Type B pancreatic cell (in vitro differentiated cells): ENCODE results near the gene C3orf52. TPM values are rescaled to one million over a fixed set of nuclear protein-coding genes. Genes with fewer than 3 reads are reported as not detected.
"Not testable (repeated sequence)": the region's sequence is repeated elsewhere in the genome, so short reads cannot be mapped to it uniquely, and the experiment has no call there.

ENCODE experiments used
- DNase-seq: peaks from one replicate; pipeline ENCODE4 v3.0.0; 2021; ENCODE audit warnings: mixed read lengths; ENCODE audit not compliant: unreplicated experiment; ENCODE audit errors: extremely low spot score
- H3K27ac Mint-ChIP-seq: 2 replicates; pipeline ENCODE4 v1.8.0; 2021; ENCODE audit warnings: mild to moderate bottlenecking, mixed read lengths
- H3K27me3 Mint-ChIP-seq: 2 replicates; pipeline ENCODE4 v1.8.0; 2021; ENCODE audit warnings: mixed read lengths
- H3K36me3 Mint-ChIP-seq: 2 replicates; pipeline ENCODE4 v1.8.0; 2021; ENCODE audit warnings: mixed read lengths
- H3K4me1 Mint-ChIP-seq: one replicate; pipeline ENCODE4 v1.8.0; 2021; ENCODE audit warnings: mixed read lengths; ENCODE audit not compliant: unreplicated experiment
- H3K4me3 Mint-ChIP-seq: 2 replicates; pipeline ENCODE4 v1.8.0; 2021; ENCODE audit warnings: mild to moderate bottlenecking, mixed read lengths
- H3K9me3 Mint-ChIP-seq: 2 replicates; pipeline ENCODE4 v1.8.0; 2021; ENCODE audit warnings: mixed read lengths
- total RNA-seq: library from RNA; stranded (reverse); gene quantifications from 2 replicates; pipeline ENCODE4 v1.2.1, GENCODE V29; 2021; ENCODE audit warnings: low replicate concordance
- TF ChIP-seq, protein P1 (sequence below): fragments of 200-600 bp; sonication (generic); conservative IDR thresholded peaks from 2 replicates; pipeline ENCODE4 v1.5.0; 2021; ENCODE audit warnings: antibody characterized with exemption, mild to moderate bottlenecking

Gene C3orf52
- total RNA-seq, 1 donor from 2014 or later, result 8.4 TPM

- H3K4me3 Mint-ChIP-seq, result no peak overlapping the region
- TF ChIP-seq, protein P1, sequence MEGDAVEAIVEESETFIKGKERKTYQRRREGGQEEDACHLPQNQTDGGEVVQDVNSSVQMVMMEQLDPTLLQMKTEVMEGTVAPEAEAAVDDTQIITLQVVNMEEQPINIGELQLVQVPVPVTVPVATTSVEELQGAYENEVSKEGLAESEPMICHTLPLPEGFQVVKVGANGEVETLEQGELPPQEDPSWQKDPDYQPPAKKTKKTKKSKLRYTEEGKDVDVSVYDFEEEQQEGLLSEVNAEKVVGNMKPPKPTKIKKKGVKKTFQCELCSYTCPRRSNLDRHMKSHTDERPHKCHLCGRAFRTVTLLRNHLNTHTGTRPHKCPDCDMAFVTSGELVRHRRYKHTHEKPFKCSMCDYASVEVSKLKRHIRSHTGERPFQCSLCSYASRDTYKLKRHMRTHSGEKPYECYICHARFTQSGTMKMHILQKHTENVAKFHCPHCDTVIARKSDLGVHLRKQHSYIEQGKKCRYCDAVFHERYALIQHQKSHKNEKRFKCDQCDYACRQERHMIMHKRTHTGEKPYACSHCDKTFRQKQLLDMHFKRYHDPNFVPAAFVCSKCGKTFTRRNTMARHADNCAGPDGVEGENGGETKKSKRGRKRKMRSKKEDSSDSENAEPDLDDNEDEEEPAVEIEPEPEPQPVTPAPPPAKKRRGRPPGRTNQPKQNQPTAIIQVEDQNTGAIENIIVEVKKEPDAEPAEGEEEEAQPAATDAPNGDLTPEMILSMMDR, result no peak
- no peaks in the 10 kb centered on the region for H3K36me3 Mint-ChIP-seq
- no peak for DNase-seq
- peak overlapping the region; percentile 12 for H3K27ac Mint-ChIP-seq
- H3K4me1 Mint-ChIP-seq, result peaks cover 5% of the 10 kb centered on the region
- H3K27me3 Mint-ChIP-seq, result peaks cover 3% of the 10 kb centered on the region
- no peaks in the 10 kb centered on the region for H3K9me3 Mint-ChIP-seq
These were observed 25.0 kb upstream of the C3orf52 start for GRCh38 chr3:112061152-112061551.

GRCh38 chr3:112072387-112073060 lies 13.7 kb upstream of the C3orf52 start:
- not testable (repeated sequence) for H3K4me1 Mint-ChIP-seq, H3K27me3 Mint-ChIP-seq, H3K36me3 Mint-ChIP-seq

GRCh38 chr3:112074006-112074405 lies 12.2 kb upstream of the C3orf52 start:
- no peaks in the 10 kb centered on the region for H3K27me3 Mint-ChIP-seq

More at GRCh38 chr3:112072387-112073060, 13.7 kb upstream of the C3orf52 start:
- not testable (repeated sequence) for H3K27ac Mint-ChIP-seq, H3K9me3 Mint-ChIP-seq, H3K4me3 Mint-ChIP-seq, DNase-seq

DNA sequence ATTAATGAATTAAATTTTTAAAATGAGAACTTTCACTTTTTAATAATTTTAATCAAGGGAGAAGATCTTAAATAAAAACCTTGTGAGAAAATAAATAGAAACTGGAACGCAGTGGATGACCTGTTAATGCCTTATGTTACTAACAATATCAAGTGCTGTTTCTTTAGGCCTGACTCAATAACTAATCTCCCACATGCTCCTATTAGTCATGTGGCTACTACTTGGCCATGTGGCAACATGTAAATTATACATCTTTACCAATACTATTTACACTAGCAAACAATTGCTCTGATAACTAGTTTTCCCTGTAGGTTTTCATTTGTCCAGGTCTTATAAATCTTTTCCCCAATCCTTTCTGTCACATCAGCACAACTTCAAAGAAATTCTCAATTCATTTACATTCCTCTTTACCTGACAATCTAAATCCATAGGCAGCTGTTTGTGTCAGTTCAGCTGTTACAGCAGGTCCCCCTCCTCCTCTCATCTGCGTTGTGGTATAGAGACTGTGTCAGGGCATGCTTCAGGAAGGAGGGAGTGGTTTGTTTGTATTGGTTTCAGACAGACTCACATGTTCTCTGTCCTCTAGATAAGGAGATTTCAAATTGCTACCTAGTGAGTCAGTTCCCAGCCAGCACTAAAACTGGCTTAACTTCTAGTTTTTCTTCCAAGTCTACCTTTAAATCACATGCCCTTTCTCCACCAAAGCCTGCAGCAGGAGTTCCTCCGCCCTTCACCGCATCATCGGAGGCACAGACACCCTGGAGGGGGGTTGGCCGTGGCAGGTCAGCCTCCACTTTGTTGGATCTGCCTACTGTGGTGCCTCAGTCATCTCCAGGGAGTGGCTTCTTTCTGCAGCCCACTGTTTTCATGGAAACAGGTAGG lies 11.3 kb upstream of the C3orf52 start:
- TF ChIP-seq, protein P1, result no peak
- Mint-ChIP-seq H3K27ac (peak overlapping the region; percentile 97), H3K27me3 (no peaks in the 10 kb centered on the region), H3K9me3 (peaks cover 4% of the 10 kb centered on the region), H3K4me3 (peak overlapping the region; percentile 72), H3K4me1 (peaks cover 10% of the 10 kb centered on the region), H3K36me3 (no peaks in the 10 kb centered on the region)
- DNase-seq, result no peak

More at GRCh38 chr3:112074006-112074405, 12.2 kb upstream of the C3orf52 start:
- Mint-ChIP-seq H3K27ac (peak overlapping the region; percentile 97), H3K9me3 (peaks cover 4% of the 10 kb centered on the region), H3K36me3 (no peaks in the 10 kb centered on the region), H3K4me3 (no peak overlapping the region), H3K4me1 (peaks cover 10% of the 10 kb centered on the region)
- TF ChIP-seq, protein P1, result no peak
- DNase-seq, result no peak

GRCh38 chr3:112078125-112079083 lies 7.8 kb upstream of the C3orf52 start:
- H3K27me3 Mint-ChIP-seq, result no peaks in the 10 kb centered on the region
- H3K9me3 Mint-ChIP-seq, result no peaks in the 10 kb centered on the region
- peaks cover 10% of the 10 kb centered on the region for H3K4me1 Mint-ChIP-seq
- H3K27ac Mint-ChIP-seq, result no peak overlapping the region
- DNase-seq, result no peak
- H3K36me3 Mint-ChIP-seq, result no peaks in the 10 kb centered on the region
- TF ChIP-seq, protein P1, result no peak
- no peak overlapping the region for H3K4me3 Mint-ChIP-seq
